A549 (cell line): ENCODE results near the gene RPTOR.

Source experiments
- CEBPB ChIP-seq, 2 experiments: fragments of >200 bp in 1 of 2; sonication (Bioruptor Twin) in 1 of 2; formaldehyde crosslinking in 1 of 2; IDR thresholded peaks; 2 replicates each; pipeline ENCODE4 v1.6.1; 2012 to 2016
- CTCF ChIP-seq: fragments of >200 bp; sonication (Bioruptor Twin); formaldehyde crosslinking; IDR thresholded peaks from 3 replicates; pipeline ENCODE4 v1.5.1; 2016
- ESRRA ChIP-seq: fragments of 150-350 bp; IDR thresholded peaks from 2 replicates; pipeline ENCODE4 v1.6.1; 2014; ENCODE audit warnings: mild to moderate bottlenecking, low read length, borderline replicate concordance
- HOXA7 ChIP-seq: fragments of 250-450 bp; sonication (Bioruptor Pico); IDR thresholded peaks from 2 replicates; pipeline ENCODE4 v1.5.0; 2020; ENCODE audit warnings: mild to moderate bottlenecking, moderate library complexity
- MAZ ChIP-seq: fragments of 150-350 bp; IDR thresholded peaks from 2 replicates; pipeline ENCODE4 v1.6.1; 2014; ENCODE audit warnings: antibody characterized with exemption, low read depth, low read length, borderline replicate concordance
- MYC ChIP-seq: IDR thresholded peaks from 2 replicates; pipeline ENCODE4 v1.6.1; 2012; ENCODE audit warnings: mild to moderate bottlenecking, inconsistent platforms, low read length, improper control_type of control experiment, borderline replicate concordance
- NFE2L2 ChIP-seq: fragments of 150-350 bp; conservative IDR thresholded peaks from 2 replicates; pipeline ENCODE4 v1.6.1; 2014; ENCODE audit warnings: low read length
- PBX3 ChIP-seq: IDR thresholded peaks from 2 replicates; pipeline ENCODE4 v1.6.1; 2012
- POLR2A ChIP-seq: IDR thresholded peaks from 2 replicates; pipeline ENCODE4 v1.6.1; 2012; ENCODE audit warnings: mild to moderate bottlenecking, low read length
- RAD21 ChIP-seq, 2 experiments: fragments of >200 bp in 1 of 2; sonication (Bioruptor Twin) in 1 of 2; formaldehyde crosslinking in 1 of 2; IDR thresholded peaks in 1 of 2; conservative IDR thresholded peaks in 1 of 2; 2 replicates in 1 of 2; 3 replicates in 1 of 2; pipeline ENCODE4 v1.6.1; 2012 to 2018; ENCODE audit warnings: inconsistent platforms in 1 of 2
- REST ChIP-seq: fragments of 200-600 bp; sonication (generic); IDR thresholded peaks from 2 replicates; pipeline ENCODE4 v1.6.1; 2016; ENCODE audit warnings: antibody characterized with exemption, mild to moderate bottlenecking, moderate library complexity
- SMC3 ChIP-seq: fragments of >200 bp; sonication (Bioruptor Twin); formaldehyde crosslinking; IDR thresholded peaks from 3 replicates; pipeline ENCODE4 v1.6.1; 2018; ENCODE audit warnings: inconsistent platforms

- TF ChIP-seq HOXA7 (CRISPR knock-in tag) (no peak), MAZ (no peak), CTCF (no peak), RAD21 (conservative IDR thresholded peaks at IDR 0.05 in 1 of 2, IDR thresholded peaks at IDR 0.05 in 1 of 2) (no peak), SMC3 (no peak), POLR2A (no peak), REST (no peak), ESRRA (no peak), PBX3 (no peak), CEBPB (IDR thresholded peaks at IDR 0.05) (no peak), MYC (no peak), NFE2L2 (no peak)
These were observed 410.4 kb downstream of the RPTOR start for GRCh38 chr17:80955078-80955477.
